NCI-H1092 treated with DMSO at 0.1 percent for 48 hours (cell line): ENCODE measurements around the gene GORASP1.

ENCODE experiments used
- DNase-seq: peaks from one replicate; lab custom pipeline; 2025; lab: John Stamatoyannopoulos, UW

Gene GORASP1

GRCh38 chr3:39102504-39103323 is 4.7 kb downstream of the GORASP1 start:
- DNase-seq: no peak

DNA sequence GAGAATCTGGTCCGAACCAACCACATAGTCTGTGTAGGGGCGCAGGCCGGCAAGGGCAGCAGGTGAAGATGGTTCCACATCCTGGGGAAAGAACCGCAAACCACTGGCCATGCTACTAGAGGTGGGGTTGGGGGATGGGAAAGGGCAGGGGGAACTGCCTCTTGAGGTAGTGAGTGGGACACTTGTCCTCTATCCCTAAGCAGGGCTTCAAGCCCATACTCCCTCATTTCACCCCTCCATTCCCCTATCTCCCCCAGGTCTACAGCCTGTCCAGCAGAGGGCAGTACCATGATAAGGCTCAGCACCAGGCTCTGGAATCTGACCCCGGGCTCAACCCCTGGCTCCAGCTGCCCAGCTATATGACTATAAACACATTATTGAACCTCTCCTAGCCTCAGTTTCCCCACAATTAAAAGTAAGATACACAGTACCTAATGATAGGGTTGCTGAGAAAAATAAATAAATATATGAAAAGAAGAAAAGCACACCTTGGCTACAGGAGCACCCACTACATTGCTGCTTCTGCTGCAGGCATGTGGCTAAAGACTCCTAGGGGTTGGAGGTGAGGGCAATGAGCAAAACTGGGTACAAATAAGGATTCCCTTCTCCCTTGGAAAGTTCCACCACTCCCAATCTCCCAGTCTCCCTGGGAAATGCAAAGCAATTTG is 6.3 kb downstream of the GORASP1 start:
- DNase-seq: peak; percentile 1

GRCh38 chr3:39100500-39100886 is 6.9 kb downstream of the GORASP1 start:
- DNase-seq: no peak

- DNase-seq: no peak
These were observed 7.5 kb downstream of the GORASP1 start for GRCh38 chr3:39099738-39100499.

DNA sequence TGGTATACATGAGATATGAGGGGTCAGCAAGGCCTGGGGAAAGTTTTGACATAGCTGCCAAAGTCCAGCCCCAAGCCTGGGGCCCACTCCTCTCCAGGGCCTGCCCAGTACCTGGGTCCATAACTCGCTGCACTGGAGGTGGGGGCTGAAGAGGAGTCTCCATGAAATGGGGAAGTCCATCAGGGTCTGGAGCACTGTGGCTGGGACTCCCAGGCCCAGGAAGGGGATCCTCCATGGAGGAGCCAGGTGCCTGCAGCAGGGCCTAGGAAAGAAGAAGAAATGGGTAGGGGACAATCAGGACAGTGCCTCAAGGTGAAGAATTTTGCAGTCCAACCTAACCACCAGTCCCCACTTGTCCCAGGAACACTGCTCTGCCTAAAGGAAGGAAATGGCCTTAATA is 8.2 kb downstream of the GORASP1 start:
- DNase-seq: no peak

GRCh38 chr3:39098473-39099000 is 8.9 kb downstream of the GORASP1 start:
- DNase-seq: no peak

- no peak for DNase-seq
These were observed 9.5 kb downstream of the GORASP1 start for GRCh38 chr3:39097716-39098472.

- no peak for DNase-seq
These were observed 10.7 kb downstream of the GORASP1 start for GRCh38 chr3:39096775-39097174.

DNA sequence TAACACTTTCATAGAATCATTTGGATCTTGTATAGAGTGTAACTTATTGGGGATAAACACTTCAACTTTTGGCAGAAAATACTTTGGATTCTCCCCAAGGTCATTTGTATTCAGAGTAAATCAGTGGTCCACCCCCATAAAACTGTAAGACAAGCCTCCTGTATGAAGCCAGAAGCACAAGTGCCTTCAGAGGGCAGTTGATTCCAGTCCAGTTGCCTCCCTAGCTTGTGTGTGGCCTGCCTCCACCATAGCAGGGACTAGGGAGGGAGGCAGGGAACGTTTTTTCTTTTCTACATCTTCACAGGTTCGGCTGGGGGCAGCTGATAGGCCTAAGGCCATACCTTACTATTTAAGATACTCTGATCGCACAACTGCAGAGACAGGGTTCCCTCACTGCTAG is 11.6 kb downstream of the GORASP1 start:
- DNase-seq: no peak

- no peak for DNase-seq
These were observed 12.4 kb downstream of the GORASP1 start for GRCh38 chr3:39094851-39095677.

DNA sequence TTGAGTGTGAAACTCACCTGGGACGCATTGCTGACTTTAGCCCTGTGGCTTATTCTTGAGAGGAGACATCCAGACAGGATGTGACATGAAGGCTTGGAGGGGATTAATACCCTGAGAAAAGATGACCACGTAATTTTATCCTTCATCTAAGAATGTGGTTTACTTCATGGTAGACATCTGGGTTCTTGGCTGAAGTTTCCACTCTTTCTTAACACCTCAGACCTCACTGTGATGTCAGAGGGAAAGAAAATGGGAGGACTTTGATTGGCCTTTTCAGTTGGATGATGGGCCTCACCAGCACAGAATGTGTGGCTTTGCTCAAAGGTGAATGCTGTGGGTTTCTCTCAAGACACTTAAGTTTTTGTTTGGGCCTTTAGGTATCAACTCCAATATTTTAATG is 16.5 kb downstream of the GORASP1 start:
- no peak for DNase-seq

DNA sequence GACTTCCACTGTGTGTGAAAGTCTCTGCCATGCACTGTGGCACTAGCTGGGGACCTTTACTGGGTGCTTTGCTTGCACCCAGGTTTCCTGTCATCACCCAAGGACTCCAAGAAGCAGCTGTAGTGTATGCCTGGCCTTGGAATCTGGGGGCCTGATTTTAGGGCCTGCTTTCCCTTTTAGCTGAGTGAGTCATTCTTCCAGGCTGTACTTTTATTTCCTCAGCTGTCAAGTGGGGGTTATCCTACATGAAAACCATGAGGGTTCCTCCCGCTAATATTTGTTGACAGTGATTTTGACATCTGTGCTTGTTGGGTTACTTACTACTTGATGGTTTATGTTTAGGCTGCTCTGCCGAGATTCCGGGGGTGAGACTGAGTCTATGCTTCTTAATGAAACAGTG is 18.5 kb downstream of the GORASP1 start:
- no peak for DNase-seq

GRCh38 chr3:39088456-39088855 is 19.0 kb downstream of the GORASP1 start:
- no peak for DNase-seq

DNA sequence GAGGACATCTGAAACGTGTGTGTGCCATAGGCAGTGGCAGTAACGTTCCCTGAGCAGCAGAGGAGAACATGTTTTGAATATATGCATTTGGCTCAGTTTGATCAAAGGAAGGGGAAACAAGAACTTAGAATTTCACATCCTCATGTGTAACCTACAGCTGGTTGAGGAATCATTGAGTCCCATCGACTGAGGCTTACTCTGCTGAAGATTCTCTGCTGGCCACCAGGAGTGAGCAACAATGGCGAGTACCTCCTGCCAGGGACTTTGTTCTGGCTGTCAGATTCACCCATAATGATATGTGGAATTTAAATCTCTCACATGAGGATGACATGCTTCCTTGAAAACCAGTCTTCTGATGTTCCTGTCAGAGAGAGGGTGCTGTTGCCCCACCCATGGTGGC is 21.3 kb downstream of the GORASP1 start:
- no peak for DNase-seq

- DNase-seq: no peak
These were observed 24.6 kb downstream of the GORASP1 start for GRCh38 chr3:39082666-39083313.

- no peak for DNase-seq
These were observed 27.4 kb downstream of the GORASP1 start for GRCh38 chr3:39080026-39080425.

GRCh38 chr3:39079530-39079929 is 27.9 kb downstream of the GORASP1 start:
- DNase-seq: no peak

GRCh38 chr3:39075910-39076309 is 31.5 kb downstream of the GORASP1 start:
- DNase-seq: no peak

DNA sequence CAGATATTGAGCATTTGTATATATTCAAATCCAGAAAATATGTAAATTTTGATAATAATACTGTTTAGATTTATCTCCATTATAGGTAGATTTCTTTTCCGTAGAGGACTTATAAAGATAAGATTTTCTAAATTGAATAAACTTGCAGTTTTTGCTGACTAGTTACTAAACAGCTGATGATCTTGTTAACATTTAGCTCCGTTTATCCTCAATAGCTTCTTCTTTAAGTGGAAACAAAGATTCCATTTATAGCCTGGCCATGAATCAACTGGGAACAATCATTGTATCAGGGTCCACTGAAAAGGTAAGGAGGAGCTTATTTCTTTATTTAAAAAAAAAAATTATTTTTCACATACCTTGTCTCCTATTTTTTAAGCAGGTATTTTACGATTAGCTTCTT is 38.9 kb downstream of the GORASP1 start:
- DNase-seq: no peak

DNA sequence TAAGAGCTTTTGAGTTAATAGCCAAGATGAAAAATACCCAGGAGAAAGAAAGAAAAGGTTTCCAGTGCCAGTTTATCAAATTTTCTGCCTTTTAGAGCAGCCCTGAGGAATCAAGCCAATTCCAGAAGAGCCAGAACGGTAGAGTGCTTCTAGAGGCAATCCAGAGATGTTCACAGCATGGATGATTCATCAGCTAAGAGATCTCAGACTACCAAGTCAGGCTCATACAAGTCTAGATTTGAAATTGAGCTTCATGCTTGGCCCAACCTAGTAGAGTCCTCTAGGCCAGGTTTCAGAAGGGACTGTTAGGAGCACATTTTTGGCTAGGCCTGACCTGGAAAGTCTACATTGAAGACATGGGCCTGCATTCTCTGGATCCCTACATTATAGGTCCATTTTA is 40.1 kb downstream of the GORASP1 start:
- DNase-seq: no peak
